Measurements from ENCODE around the gene CINP. TPM values are rescaled to one million over a fixed set of nuclear protein-coding genes. Genes with fewer than 3 reads are reported as not detected.

Gene CINP
- total RNA-seq (2022; extraction: Qiagen RNA extraction; ENCODE audit: low read depth): 54.9 to 65.3 TPM (median 60.8 TPM) in 5 replicates

DNA sequence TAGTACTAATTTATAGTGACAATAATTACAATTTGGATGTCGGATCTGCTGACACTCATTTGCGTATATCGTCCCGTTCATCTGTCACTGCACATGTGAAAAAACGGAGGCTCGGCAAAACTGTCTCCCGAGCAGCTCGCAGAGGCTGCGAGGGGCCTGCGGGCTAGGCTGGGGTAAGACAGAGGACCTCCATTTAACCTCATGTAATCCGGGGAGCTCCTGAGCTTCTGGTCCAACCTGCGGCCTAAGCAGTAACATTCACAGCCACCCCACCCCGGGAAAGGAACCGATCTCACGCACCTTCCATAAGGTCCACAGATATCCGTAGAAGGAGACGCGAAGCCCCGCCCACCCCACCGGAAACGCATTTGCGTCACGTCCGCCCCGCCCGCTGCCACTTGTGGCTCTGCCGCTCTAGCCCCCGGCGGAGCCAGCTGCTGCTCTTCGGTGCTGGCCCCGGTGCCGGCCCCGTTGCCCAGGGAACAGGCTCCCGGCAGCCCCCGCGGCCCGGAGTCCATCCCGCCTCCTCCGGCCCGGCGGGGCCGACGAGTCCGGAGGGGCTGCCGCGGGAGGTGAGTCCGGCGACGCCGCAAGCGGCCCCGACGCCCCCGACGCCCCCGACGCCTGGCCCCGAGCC is at the start of gene CINP, which contains the start of gene TECPR2:
TSS of gene CINP (minus strand) at position 346 of the 637 bp plus-strand sequence. CDS start at position 307, 39 bp downstream.
TSS of gene TECPR2 (plus strand) at position 397 of the 637 bp plus-strand sequence. CDS start 13,781 bp downstream, outside the sequence.

DNA sequence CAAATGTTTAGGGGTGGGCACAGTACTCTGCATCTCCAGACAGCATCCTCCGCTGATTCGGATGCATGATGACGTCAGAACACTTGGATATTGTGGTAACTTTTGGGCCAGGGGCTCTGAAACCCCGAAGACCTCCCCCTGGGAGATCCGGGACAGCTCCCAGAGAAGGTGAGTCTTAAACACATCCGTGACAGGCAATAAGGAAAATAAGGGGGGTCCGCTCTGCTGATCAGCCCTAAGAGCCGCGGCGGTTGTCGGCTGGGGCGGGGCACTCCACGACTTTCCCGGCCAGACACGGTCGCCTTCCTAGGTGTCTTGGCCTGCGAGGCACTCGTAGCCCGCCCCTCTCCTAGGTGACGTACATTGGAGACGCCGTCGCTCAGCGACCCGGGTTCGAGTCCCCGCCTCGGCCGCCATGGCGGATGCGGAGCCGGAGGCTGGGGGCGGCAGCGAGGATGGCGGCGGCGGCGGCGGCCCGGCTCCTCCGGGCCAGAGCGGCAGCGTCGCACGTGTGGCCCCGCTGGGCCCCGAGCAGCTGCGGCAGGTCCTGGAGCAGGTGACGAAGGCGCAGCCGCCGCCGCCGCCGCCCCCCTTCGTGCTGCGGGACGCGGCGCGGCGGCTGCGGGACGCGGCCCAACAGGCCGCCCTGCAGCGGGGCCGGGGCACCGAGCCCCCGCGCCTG is 43.2 kb downstream of the CINP start, which contains the start of gene ZNF839:
TSS of gene ZNF839 (plus strand) at position 396 of the 682 bp plus-strand sequence. CDS start at position 416, 20 bp downstream.

DNA sequence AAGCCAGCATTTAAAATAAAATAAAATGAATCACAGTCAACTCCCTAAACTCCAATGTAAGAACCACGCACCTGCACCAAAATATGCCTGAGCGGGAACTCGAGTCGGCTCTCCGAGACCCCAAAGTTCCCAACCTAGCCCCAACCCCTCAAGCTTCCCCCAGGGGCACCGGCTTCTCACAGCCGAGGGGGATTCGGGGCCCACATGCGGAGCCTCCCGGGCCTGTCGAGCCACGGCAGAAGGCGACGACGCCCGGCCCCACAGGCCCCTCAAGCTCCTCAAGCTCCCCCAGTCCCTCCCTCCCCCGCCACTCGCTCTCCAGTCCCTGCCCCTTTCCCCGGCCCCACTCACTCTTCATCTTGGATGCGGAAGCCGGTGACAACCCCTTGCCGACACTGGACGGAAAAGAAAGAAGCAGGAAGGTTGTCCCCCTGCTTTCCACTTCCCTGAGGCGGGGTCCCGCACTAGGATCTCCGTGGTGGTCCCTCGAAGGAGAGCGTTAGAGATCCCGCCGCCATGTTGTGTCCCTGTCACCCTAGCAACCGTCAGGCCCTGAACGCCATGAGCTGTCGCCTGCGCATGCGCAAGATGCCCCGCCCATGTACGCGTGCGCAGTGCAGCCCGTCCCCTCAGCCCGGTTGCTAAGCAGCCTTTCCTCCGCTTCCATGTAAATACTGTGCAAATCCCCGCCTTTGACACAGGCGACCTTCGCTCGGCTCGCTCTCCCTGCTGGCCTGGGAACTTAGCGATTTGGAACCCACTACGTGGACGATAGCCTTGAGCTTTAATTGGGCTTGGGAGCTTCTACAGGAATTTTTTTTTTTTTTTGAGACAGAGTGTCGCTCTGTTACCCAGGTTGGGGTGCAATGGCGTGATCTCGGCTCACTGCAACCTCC is 57.8 kb downstream of the CINP start, which contains the start of gene MOK:
TSS of gene MOK (minus strand) at position 554 of the 896 bp plus-strand sequence. CDS start at position 358, 196 bp downstream.

Other genes with a start within 250 kb of the CINP start
- gene WDR20, start 223.0 kb downstream of the CINP start, total RNA-seq (2022; extraction: Qiagen RNA extraction; ENCODE audit: low read depth): 20.1 to 23.4 TPM (median 22.4 TPM) in 5 replicates
- 20.5 to 26.1 TPM (median 22.5 TPM) in 5 replicates for gene MOK, start 57.7 kb downstream of the CINP start, total RNA-seq (2022; extraction: Qiagen RNA extraction; ENCODE audit: low read depth)
- 5.9 to 7.7 TPM (median 6.7 TPM) in 5 replicates for gene ZNF839, start 43.1 kb downstream of the CINP start, total RNA-seq (2022; extraction: Qiagen RNA extraction; ENCODE audit: low read depth)
- 5.1 to 9.4 TPM (median 7.2 TPM) in 5 replicates for gene TECPR2, start 51 bp upstream of the CINP start, total RNA-seq (2022; extraction: Qiagen RNA extraction; ENCODE audit: low read depth)
- gene ANKRD9, start 146.9 kb upstream of the CINP start, total RNA-seq (2022; extraction: Qiagen RNA extraction; ENCODE audit: low read depth): 5.2 to 11.0 TPM (median 9.9 TPM) in 5 replicates
- gene RCOR1, start 229.8 kb upstream of the CINP start, total RNA-seq (2022; extraction: Qiagen RNA extraction; ENCODE audit: low read depth): 26.6 to 39.4 TPM (median 38.5 TPM) in 5 replicates